Hepatocyte (in vitro differentiated cells): Measurements from ENCODE around the gene ANO3. TPM values are rescaled to one million over a fixed set of nuclear protein-coding genes. Genes with fewer than 3 reads are reported as not detected.

Source experiments
- DNase-seq: peaks from one replicate; pipeline ENCODE4 v3.0.0-alpha.2; 2016; ENCODE audit warnings: low spot score
- H2AFZ ChIP-seq: fragments of 200-600 bp; sonication (generic); 2 replicates; pipeline ENCODE4 v1.6.0; 2016; ENCODE audit warnings: antibody characterized with exemption, mild to moderate bottlenecking
- H3K27ac ChIP-seq: fragments of 200-600 bp; sonication (generic); 2 replicates; pipeline ENCODE4 v1.5.1; 2016; ENCODE audit warnings: mild to moderate bottlenecking
- H3K27me3 ChIP-seq: fragments of 200-600 bp; sonication (generic); 2 replicates; pipeline ENCODE4 v1.6.1; 2016
- H3K36me3 ChIP-seq: fragments of 200-600 bp; sonication (generic); replicated peaks from 2 replicates; pipeline ENCODE4 v1.5.1; 2016; ENCODE audit warnings: low read depth; ENCODE audit not compliant: insufficient read depth
- H3K4me1 ChIP-seq: fragments of 200-600 bp; sonication (generic); 2 replicates; pipeline ENCODE4 v1.5.1; 2016; ENCODE audit warnings: mild to moderate bottlenecking, moderate library complexity; ENCODE audit not compliant: insufficient read depth
- H3K4me2 ChIP-seq: fragments of 200-600 bp; sonication (generic); 2 replicates; pipeline ENCODE4 v1.6.0; 2016
- H3K4me3 ChIP-seq: fragments of 200-600 bp; sonication (generic); 2 replicates; pipeline ENCODE4 v1.5.1; 2016; ENCODE audit warnings: mild to moderate bottlenecking
- H3K79me2 ChIP-seq: fragments of 200-600 bp; sonication (generic); 2 replicates; pipeline ENCODE4 v1.6.0; 2017; ENCODE audit warnings: mild to moderate bottlenecking
- H3K9me2 ChIP-seq: fragments of 200-600 bp; sonication (generic); replicated peaks from 2 replicates; pipeline ENCODE4 v1.6.0; 2017; ENCODE audit warnings: mild to moderate bottlenecking; ENCODE audit not compliant: insufficient read depth
- H3K9me3 ChIP-seq: fragments of 200-600 bp; sonication (generic); 2 replicates; pipeline ENCODE4 v1.5.1; 2016; ENCODE audit warnings: low read depth, mild to moderate bottlenecking
- H4K20me1 ChIP-seq: fragments of 200-600 bp; sonication (generic); 2 replicates; pipeline ENCODE4 v1.6.0; 2016; ENCODE audit warnings: mild to moderate bottlenecking; ENCODE audit not compliant: insufficient read depth, poor library complexity, severe bottlenecking
- CTCF ChIP-seq: fragments of 200-600 bp; sonication (generic); IDR thresholded peaks from 2 replicates; pipeline ENCODE4 v1.5.1; 2016; ENCODE audit warnings: antibody characterized with exemption, mild to moderate bottlenecking; ENCODE audit not compliant: poor library complexity
- EZH2 ChIP-seq: fragments of 200-600 bp; sonication (generic); IDR thresholded peaks from 2 replicates; pipeline ENCODE4 v1.6.1; 2016; ENCODE audit warnings: antibody characterized with exemption, mild to moderate bottlenecking, borderline replicate concordance
- EZH2phosphoT487 ChIP-seq: fragments of 200-600 bp; sonication (generic); IDR thresholded peaks from one replicate; pipeline ENCODE4 v1.6.1; 2018; ENCODE audit warnings: antibody characterized with exemption, mild to moderate bottlenecking, low read depth, moderate library complexity; ENCODE audit not compliant: unreplicated experiment, severe bottlenecking
- WGBS: methylation state at CpG from one replicate; pipeline ENCODE4 v1.1.6; 2016; ENCODE audit warnings: low lambda C conversion rate; ENCODE audit errors: missing lambda C conversion rate; 5-methylcytosine and 5-hydroxymethylcytosine counted together
- polyA plus RNA-seq: library from polyadenylated mRNA; unstranded; fragments of >200 nt; fragmentation: Nextera tagmentation; extraction: Ambion mirVana; gene quantifications from 2 replicates; pipeline ENCODE4 v1.2.1, GENCODE V29; 2016
- total RNA-seq: library from RNA; depleted of rRNA; stranded (reverse); fragments of >200 nt; gene quantifications from 2 replicates; pipeline ENCODE4 v1.2.3, GENCODE V29; 2014

The ANO3 gene
- 0.12 and 0.17 TPM in 2 replicates for total RNA-seq
- not detected in 2 replicates for polyA plus RNA-seq

- Histone ChIP-seq H3K9me3 (no peaks in the 10 kb centered on the region), H3K4me3 (no peak within 1 kb of the TSS), H4K20me1 (no peaks in the 10 kb centered on the region), H3K36me3 (no peaks in the 10 kb centered on the region), H3K27ac (no peak within 1 kb of the TSS), H3K27me3 (peaks cover 37% of the 10 kb centered on the region), H3K4me1 (no peaks in the 10 kb centered on the region), H3K79me2 (no peaks in the 10 kb centered on the region), H3K4me2 (peak within 1 kb of the TSS; percentile 73), H3K9me2 (no peaks in the 10 kb centered on the region), H2AFZ (no peak within 1 kb of the TSS)
- DNase-seq, result peak; percentile 91
- no peak for TF ChIP-seq EZH2
- peak; percentile 69 for TF ChIP-seq CTCF
- WGBS, result 6% methylated on average over 35 of the region's 36 CpGs
These were observed at the start of gene ANO3 for GRCh38 chr11:26331911-26332571. Gene ANO3, plus strand, starts transcription at chr11:26332130. Its CDS starts 146 bp downstream, at chr11:26332276.

- Histone ChIP-seq H4K20me1 (no peaks in the 10 kb centered on the region), H3K4me1 (no peaks in the 10 kb centered on the region), H3K4me3 (peak overlapping the region; percentile 40), H2AFZ (peak overlapping the region; percentile 68), H3K36me3 (no peaks in the 10 kb centered on the region), H3K9me3 (no peaks in the 10 kb centered on the region), H3K27me3 (no peaks in the 10 kb centered on the region), H3K9me2 (no peaks in the 10 kb centered on the region), H3K27ac (no peak overlapping the region), H3K4me2 (peak overlapping the region; percentile 83), H3K79me2 (no peaks in the 10 kb centered on the region)
- WGBS, result 72% methylated on average over 6 of the region's 6 CpGs
- TF ChIP-seq EZH2 (no peak), CTCF (no peak), EZH2phosphoT487 (no peak)
- no peak for DNase-seq
These were observed 48.0 kb upstream of the ANO3 start for GRCh38 chr11:26283852-26284408.

GRCh38 chr11:26285608-26286007 lies 46.3 kb upstream of the ANO3 start:
- Histone ChIP-seq H2AFZ (no peak overlapping the region), H4K20me1 (no peaks in the 10 kb centered on the region)
- WGBS, result 54% methylated on average over 3 of the region's 3 CpGs

More at GRCh38 chr11:26285608-26286007, 46.3 kb upstream of the ANO3 start:
- no peaks in the 10 kb centered on the region for H3K27me3 ChIP-seq
- no peaks in the 10 kb centered on the region for H3K9me3 ChIP-seq
- no peaks in the 10 kb centered on the region for H3K79me2 ChIP-seq
- no peak overlapping the region for H3K4me3 ChIP-seq
- no peak overlapping the region for H3K27ac ChIP-seq
- H3K36me3 ChIP-seq, result no peaks in the 10 kb centered on the region
- H3K4me1 ChIP-seq, result no peaks in the 10 kb centered on the region
- H3K9me2 ChIP-seq, result no peaks in the 10 kb centered on the region
- DNase-seq, result no peak
- TF ChIP-seq CTCF (no peak), EZH2 (no peak), EZH2phosphoT487 (no peak)
- no peak overlapping the region for H3K4me2 ChIP-seq
